ENCODE results near the gene TK1.

Gene TK1

GRCh38 chr17:78128551-78129350 lies 58.1 kb downstream of the TK1 start, which contains the start of gene TMC6:
Gene TMC6 (minus strand): TSS chr17:78128755. CDS start chr17:78126832, 1,923 bp downstream.
- Histone ChIP-seq H3K4me3 (ENCODE audit: low read length in 2 of 2) (peak within 1 kb of the TSS; percentile 76), H3K9ac (ENCODE audit: low read depth in 1 of 2, low read length in 2 of 2) (peak within 1 kb of the TSS; percentile 76 to 85), H3K27ac (ENCODE audit: low read depth in 2 of 2, low read length in 2 of 2) (peak within 1 kb of the TSS; percentile 86 to 90), H3K4me1 (ENCODE audit: control insufficient read depth in 2 of 2, insufficient read depth in 2 of 2, low read length in 2 of 2) (peaks cover 42 to 47% of the 10 kb centered on the region in 2 donors), H3K27me3 (ENCODE audit: control insufficient read depth in 2 of 2, insufficient read depth in 2 of 2, low read length in 2 of 2) (no peaks in the 10 kb centered on the region), H3K36me3 (ENCODE audit: control insufficient read depth in 2 of 2, insufficient read depth in 2 of 2, low read length in 2 of 2) (peaks cover 2 to 8% of the 10 kb centered on the region in 2 donors), H3K9me3 (ENCODE audit: control insufficient read depth in 2 of 2, low read length in 2 of 2) (no peaks in the 10 kb centered on the region)

- Histone ChIP-seq H3K27ac (ENCODE audit: low read depth in 2 of 2, low read length in 2 of 2) (peak overlapping the region; percentile 86 to 90), H3K4me1 (ENCODE audit: control insufficient read depth in 2 of 2, insufficient read depth in 2 of 2, low read length in 2 of 2) (peaks cover 44 to 45% of the 10 kb centered on the region in 2 donors), H3K9ac (ENCODE audit: low read depth in 1 of 2, low read length in 2 of 2) (peak overlapping the region; percentile 76 to 85), H3K36me3 (ENCODE audit: control insufficient read depth in 2 of 2, insufficient read depth in 2 of 2, low read length in 2 of 2) (peaks cover 9 to 14% of the 10 kb centered on the region in 2 donors), H3K9me3 (ENCODE audit: control insufficient read depth in 2 of 2, low read length in 2 of 2) (no peaks in the 10 kb centered on the region), H3K4me3 (ENCODE audit: low read length in 2 of 2) (peak overlapping the region; percentile 76), H3K27me3 (ENCODE audit: control insufficient read depth in 2 of 2, insufficient read depth in 2 of 2, low read length in 2 of 2) (no peaks in the 10 kb centered on the region)
Measured at GRCh38 chr17:78127888-78128550, 58.8 kb downstream of the TK1 start.

- Histone ChIP-seq H3K4me1 (ENCODE audit: control insufficient read depth in 2 of 2, insufficient read depth in 2 of 2, low read length in 2 of 2) (peaks cover 47 to 48% of the 10 kb centered on the region in 2 donors), H3K9me3 (ENCODE audit: control insufficient read depth in 2 of 2, low read length in 2 of 2) (no peaks in the 10 kb centered on the region), H3K27me3 (ENCODE audit: control insufficient read depth in 2 of 2, insufficient read depth in 2 of 2, low read length in 2 of 2) (no peaks in the 10 kb centered on the region), H3K4me3 (ENCODE audit: low read length in 2 of 2) (peak overlapping the region; percentile 76), H3K27ac (ENCODE audit: low read depth in 2 of 2, low read length in 2 of 2) (peak overlapping the region; percentile 86 to 90), H3K9ac (ENCODE audit: low read depth in 1 of 2, low read length in 2 of 2) (peak overlapping the region; percentile 76 to 85), H3K36me3 (ENCODE audit: control insufficient read depth in 2 of 2, insufficient read depth in 2 of 2, low read length in 2 of 2) (peaks cover 16 to 17% of the 10 kb centered on the region in 2 donors)
Measured at GRCh38 chr17:78127239-78127887, 59.5 kb downstream of the TK1 start.

- Histone ChIP-seq H3K27me3 (ENCODE audit: control insufficient read depth in 2 of 2, insufficient read depth in 2 of 2, low read length in 2 of 2) (no peaks in the 10 kb centered on the region), H3K4me1 (ENCODE audit: control insufficient read depth in 2 of 2, insufficient read depth in 2 of 2, low read length in 2 of 2) (peaks cover 45 to 47% of the 10 kb centered on the region in 2 donors), H3K4me3 (ENCODE audit: low read length in 2 of 2) (peak overlapping the region; percentile 76), H3K9ac (ENCODE audit: low read depth in 1 of 2, low read length in 2 of 2) (peak overlapping the region; percentile 76 to 85), H3K9me3 (ENCODE audit: control insufficient read depth in 2 of 2, low read length in 2 of 2) (no peaks in the 10 kb centered on the region), H3K36me3 (ENCODE audit: control insufficient read depth in 2 of 2, insufficient read depth in 2 of 2, low read length in 2 of 2) (peaks cover 17 to 21% of the 10 kb centered on the region in 2 donors), H3K27ac (ENCODE audit: low read depth in 2 of 2, low read length in 2 of 2) (peak overlapping the region; percentile 36 to 90)
Measured at GRCh38 chr17:78126895-78127238, 60.0 kb downstream of the TK1 start.

GRCh38 chr17:78125976-78126894 lies 60.6 kb downstream of the TK1 start:
- H3K27me3 ChIP-seq (ENCODE audit: control insufficient read depth in 2 of 2, insufficient read depth in 2 of 2, low read length in 2 of 2) = no peaks in the 10 kb centered on the region
- peak overlapping the region in 1 of 2 donors; percentile 76 for H3K9ac ChIP-seq (ENCODE audit: low read depth in 1 of 2, low read length in 2 of 2)
- peaks cover 45 to 47% of the 10 kb centered on the region in 2 donors for H3K4me1 ChIP-seq (ENCODE audit: control insufficient read depth in 2 of 2, insufficient read depth in 2 of 2, low read length in 2 of 2)
- peaks cover 17 to 24% of the 10 kb centered on the region in 2 donors for H3K36me3 ChIP-seq (ENCODE audit: control insufficient read depth in 2 of 2, insufficient read depth in 2 of 2, low read length in 2 of 2)
- H3K27ac ChIP-seq (ENCODE audit: low read depth in 2 of 2, low read length in 2 of 2) = peak overlapping the region; percentile 36 to 90
- H3K9me3 ChIP-seq (ENCODE audit: control insufficient read depth in 2 of 2, low read length in 2 of 2) = no peaks in the 10 kb centered on the region
- no peak overlapping the region for H3K4me3 ChIP-seq (ENCODE audit: low read length in 2 of 2)

GRCh38 chr17:78125138-78125913 lies 61.5 kb downstream of the TK1 start:
- no peak overlapping the region for H3K4me3 ChIP-seq (ENCODE audit: low read length in 2 of 2)

GRCh38 chr17:78124836-78125137 lies 62.1 kb downstream of the TK1 start:
- peak overlapping the region in 1 of 2 donors; percentile 52 for H3K27ac ChIP-seq (ENCODE audit: low read depth in 2 of 2, low read length in 2 of 2)
- no peaks in the 10 kb centered on the region for H3K27me3 ChIP-seq (ENCODE audit: control insufficient read depth in 2 of 2, insufficient read depth in 2 of 2, low read length in 2 of 2)
- peaks cover 17 to 27% of the 10 kb centered on the region in 2 donors for H3K36me3 ChIP-seq (ENCODE audit: control insufficient read depth in 2 of 2, insufficient read depth in 2 of 2, low read length in 2 of 2)
- H3K9me3 ChIP-seq (ENCODE audit: control insufficient read depth in 2 of 2, low read length in 2 of 2) = no peaks in the 10 kb centered on the region
- H3K4me1 ChIP-seq (ENCODE audit: control insufficient read depth in 2 of 2, insufficient read depth in 2 of 2, low read length in 2 of 2) = peaks cover 37 to 43% of the 10 kb centered on the region in 2 donors
- H3K9ac ChIP-seq (ENCODE audit: low read depth in 1 of 2, low read length in 2 of 2) = no peak overlapping the region
- no peak overlapping the region for H3K4me3 ChIP-seq (ENCODE audit: low read length in 2 of 2)

More at GRCh38 chr17:78125138-78125913, 61.5 kb downstream of the TK1 start:
- H3K4me1 ChIP-seq (ENCODE audit: control insufficient read depth in 2 of 2, insufficient read depth in 2 of 2, low read length in 2 of 2) = peaks cover 41 to 47% of the 10 kb centered on the region in 2 donors
- no peaks in the 10 kb centered on the region for H3K27me3 ChIP-seq (ENCODE audit: control insufficient read depth in 2 of 2, insufficient read depth in 2 of 2, low read length in 2 of 2)
- peak overlapping the region in 1 of 2 donors; percentile 52 for H3K27ac ChIP-seq (ENCODE audit: low read depth in 2 of 2, low read length in 2 of 2)
- peaks cover 17 to 27% of the 10 kb centered on the region in 2 donors for H3K36me3 ChIP-seq (ENCODE audit: control insufficient read depth in 2 of 2, insufficient read depth in 2 of 2, low read length in 2 of 2)
- no peaks in the 10 kb centered on the region for H3K9me3 ChIP-seq (ENCODE audit: control insufficient read depth in 2 of 2, low read length in 2 of 2)
- peak overlapping the region in 1 of 2 donors; percentile 14 for H3K9ac ChIP-seq (ENCODE audit: low read depth in 1 of 2, low read length in 2 of 2)
